Measurements from ENCODE around the gene NTM.

Gene NTM

DNA sequence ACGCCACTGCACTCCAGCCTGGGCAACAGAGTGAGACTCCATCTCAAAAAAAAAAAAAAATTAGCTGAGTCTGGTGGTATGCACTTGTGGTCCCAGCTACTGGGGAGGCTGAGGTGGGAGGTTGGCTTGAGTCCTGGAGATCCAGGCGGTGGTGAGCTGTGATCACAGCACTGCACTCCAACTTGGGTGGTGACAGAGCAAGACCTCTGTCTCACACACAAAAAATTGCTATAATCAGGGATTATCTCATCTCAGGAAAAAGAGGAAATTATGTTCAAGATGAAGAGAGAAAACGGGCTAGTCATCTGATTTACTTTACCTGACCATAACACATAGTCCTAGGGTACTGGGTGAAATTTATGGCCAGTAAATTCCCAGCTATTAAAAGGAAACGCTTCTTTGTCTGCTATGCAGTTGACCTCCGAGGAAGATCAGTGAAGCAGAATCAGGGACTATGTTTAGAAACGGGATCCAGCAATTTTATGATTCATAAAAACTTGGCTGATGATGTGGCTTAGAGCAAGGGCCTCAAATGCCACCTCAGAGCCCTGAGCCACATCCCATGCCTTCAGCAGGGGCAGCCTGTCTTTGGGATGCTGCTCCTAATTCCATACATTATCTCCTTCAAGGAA lies 386.2 kb downstream of the NTM start:
- DNase-seq: no peak

DNA sequence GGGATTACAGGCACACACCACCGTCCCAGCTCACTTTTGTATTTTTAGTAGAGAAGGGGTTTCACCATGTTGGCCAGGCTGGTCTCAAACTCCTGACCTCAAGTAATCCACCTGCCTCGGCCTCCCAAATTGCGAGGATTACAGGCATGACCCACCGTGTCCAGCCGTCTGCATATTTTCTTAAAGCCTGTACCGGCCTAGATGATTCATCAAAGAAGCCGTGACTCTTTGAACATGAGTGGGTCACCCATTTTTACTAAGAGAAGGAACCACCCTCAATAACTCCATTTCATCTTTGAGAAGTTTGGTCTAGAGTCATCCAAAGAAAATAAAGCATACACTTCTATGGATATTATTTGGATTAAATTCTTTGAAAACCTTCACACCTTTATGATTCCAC lies 388.3 kb downstream of the NTM start:
- DNase-seq: no peak

DNA sequence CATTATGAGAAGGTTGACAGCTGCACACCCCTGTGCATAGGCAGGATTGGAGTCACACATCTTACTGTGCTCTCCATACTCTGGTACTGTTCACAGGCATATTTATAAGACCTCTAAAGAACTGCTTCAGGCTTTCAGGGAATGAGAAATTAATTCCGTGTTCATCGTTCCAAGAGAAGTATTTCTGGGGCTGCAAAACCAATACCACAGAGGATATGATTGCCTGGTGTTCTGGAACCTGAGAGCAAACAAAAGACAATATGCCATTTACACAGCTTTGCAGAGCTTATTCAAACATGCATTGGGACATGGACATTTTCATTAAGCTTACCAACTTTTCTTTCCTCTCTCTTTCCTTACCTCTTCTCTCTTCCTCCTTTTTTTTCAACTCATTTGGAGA lies 388.7 kb downstream of the NTM start:
- no peak for DNase-seq

DNA sequence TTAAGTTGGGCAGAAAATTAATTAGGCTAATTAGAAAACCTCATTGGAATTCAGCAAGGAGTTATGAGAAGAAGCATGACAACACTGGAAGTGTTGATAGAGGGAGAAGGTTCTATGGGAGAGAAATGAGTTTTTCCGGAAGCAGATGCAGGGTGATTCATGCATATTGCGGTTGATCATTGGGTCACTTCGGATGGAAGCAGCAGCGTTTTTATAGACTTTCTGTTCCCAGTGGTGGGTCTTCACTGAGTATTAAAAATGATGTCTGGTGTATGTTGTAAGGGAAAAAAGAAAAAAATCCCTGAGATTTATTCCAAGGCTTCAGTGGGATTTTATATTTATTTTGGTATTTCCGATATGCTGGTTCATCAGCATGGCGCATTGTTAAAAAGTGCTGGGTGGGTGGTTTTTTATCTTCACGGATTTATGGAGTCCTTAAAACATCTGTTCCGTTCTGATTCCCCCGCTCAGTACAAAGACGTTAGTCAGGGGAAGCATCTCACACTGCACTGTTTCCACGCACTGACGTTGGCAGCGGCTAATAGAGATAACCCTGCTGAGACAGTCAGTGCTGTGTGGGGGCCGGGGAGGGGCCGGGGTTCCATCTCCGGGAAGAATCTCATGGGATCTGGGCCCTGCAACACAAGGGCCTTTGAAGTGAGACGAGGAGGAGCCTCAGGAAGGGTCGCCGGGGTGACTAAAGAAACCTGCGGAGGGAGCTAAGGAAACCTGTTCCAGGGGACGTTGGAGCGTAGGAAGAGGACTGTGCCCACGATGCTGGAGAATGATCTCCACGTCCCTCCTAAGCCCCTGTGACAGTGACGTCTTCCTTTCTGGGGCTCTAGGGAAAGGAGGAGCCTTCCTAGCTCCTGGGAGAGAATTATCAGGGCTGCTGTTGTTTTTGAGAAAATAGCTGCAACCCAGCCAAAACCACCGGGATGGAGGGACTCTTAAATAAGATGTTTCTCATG lies 390.0 kb downstream of the NTM start:
- no peak for DNase-seq

DNA sequence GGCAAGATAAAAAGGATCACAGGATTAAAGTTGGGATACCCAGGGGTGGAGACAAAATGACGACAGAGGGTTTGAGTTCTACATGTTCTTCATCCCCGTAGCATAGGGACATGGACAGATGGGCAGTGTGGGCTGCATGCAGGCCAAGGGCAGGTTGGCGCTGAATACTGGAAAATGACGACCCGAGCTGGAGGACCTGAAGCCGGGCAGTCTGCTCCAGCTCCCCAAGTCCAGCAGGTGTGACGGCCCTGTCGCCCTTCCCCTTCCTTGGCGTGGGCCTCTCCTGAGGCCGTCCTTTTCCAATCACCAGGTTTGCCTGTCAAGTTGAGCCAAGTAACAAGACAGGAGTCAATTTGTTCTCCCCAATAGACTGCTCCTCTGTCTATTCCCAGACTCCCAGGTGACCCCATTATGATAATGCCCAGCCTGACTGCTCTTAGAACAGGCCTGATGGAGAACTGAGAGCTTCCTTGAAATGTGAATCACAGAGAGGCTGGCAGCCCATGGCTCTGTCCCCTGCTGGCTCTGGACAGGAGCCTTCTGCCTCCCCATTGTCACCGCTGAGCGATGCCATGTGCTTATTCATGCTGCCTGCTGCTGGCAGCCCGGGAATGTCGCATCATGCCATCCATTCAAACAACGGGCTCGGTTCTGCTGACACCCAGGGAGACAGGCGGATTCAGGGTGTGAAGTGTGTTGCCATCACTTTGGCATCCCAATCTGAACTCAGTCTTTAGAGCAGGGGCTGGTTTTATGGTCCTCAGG lies 392.1 kb downstream of the NTM start:
- DNase-seq: no peak

DNA sequence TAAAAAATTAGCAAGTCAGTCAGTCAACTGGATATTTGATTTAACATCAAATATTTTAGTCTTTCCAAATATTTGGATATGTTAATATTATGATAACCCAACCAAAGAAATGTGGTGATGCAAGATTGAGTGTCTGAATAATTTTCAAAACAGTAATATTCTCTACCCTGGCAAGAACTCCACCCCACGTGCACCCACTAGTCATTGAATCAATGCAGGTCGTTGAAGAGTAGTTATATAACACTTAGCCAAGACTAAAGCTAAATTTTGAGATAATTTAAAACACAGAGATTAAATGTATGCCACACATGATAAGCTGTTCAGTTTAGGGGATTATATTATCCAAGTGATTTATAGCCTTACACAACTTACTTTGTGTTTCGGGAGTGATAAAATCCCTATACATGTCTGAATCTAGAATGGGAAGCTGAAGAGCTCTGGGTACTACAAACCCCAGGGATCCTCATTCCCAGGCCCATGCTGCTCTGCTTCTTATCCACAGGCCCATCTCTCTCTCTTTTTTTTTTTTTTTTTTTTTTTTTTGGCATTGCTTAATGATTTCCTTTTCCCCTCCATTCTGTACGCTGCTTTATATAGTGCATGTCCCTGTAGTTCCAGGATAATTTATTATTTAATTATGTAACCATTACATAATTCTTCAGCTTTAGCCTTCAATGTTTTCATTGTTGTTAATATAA lies 392.9 kb downstream of the NTM start:
- no peak for DNase-seq

DNA sequence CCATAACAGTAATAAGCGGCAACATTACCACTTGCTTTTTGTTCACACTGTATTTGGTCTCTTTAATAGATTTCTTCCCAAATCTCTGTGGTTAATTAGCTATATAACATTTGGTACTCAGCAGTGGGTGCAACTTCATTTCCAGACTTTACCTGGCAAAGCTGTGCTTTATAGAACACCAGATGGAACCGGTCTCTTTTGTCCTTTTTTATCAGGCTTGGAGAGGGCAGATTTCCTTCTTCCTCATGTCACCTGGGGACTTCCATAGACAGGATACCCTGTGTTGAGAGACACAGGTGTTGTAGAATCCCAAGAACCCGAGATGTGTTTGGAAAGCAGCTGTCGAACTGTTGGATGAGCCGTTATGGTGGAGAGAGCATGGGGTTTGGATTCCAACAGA lies 393.7 kb downstream of the NTM start:
- no peak for DNase-seq

DNA sequence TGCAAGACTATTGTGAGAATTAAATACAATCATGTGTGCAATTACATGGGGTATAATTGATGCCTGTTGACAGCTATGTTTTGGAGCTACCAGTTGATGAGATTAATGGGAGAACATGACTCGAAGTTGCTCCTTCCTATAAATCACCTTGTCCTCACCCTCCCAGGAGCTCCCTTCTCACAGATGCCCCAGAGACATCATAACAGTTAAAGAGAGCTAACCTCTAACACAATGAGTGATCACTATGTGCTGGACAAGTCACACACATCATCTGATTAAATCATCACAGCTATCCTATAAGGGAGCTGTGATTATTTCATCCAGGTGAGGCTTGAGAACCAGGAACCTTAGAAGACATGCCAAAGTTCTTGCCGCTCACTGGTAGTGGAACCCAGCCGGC lies 394.2 kb downstream of the NTM start:
- DNase-seq: no peak

DNA sequence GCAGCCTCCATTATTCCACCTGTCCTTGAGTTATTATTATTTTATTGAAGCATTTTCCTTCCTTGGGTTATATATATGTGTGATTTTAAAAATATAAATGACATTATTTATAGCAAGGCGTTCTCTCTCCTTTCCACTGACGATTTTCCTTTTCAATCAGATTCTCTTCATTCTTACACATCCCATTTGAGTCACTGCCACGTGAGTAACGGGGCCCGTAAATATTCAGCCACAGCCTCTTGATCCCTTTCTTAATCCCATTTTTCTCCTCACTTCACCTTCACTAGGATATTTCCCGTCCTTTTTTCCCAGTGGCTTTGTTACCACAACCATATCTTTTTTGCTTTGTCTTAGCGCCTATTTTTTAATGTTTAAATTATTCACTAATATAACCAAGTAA lies 396.2 kb downstream of the NTM start:
- DNase-seq: no peak

DNA sequence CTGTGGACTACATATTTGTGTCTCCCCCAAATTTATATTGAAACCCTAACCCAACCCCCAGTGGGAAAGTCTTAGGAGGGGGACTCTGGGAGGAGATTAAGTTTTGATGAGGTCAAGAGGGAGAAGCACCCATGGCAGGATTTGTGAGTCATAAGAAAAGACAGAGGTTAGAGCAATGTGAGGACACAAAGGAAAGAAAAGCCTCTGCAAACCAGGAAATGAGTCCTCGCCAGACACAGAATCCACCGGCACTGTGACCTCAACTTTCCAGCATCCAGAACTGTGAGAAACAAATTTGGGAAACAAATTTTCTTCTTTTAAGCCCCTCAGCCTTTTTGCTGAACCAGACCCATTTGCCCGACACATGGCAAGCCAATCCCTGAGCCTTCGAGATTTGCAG lies 397.0 kb downstream of the NTM start:
- DNase-seq: no peak

DNA sequence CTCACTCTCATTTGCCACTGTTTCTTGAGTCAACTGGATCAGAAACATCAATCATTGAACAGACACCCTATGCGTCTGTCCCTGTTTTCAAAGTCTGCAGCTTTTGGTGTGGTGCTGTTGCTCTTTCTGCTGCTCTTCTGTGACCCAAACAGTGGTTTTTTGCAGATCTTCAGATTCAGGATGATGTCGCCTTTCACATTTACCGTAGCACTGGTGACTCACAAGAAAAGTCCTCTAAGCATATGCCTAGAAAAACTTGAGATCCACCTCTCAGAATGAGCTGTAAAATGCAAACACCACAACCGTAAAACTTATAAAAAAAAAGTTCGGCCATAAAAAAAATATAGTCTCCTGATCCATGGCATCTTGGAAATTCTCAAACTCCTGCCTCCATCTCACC lies 400.4 kb downstream of the NTM start:
- DNase-seq: no peak

DNA sequence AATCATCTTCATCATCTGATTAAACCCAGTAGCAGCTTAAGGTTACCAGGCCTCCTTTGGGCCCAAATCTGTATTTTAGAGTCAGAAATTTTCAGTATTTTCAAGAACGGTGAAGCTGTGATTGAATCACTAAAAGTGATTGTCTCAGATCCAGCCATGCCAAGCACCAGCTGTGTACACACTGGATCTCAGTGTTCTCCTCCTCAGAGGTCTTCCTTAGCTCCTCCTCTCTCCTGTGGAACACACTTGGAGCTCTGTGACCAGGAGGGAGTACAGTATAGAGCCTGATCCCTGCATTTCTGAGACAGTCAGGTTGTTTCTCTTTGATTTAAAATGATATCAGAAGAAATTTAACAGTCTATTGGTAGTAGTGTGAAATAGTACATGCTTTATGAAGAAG lies 401.1 kb downstream of the NTM start:
- DNase-seq: no peak

DNA sequence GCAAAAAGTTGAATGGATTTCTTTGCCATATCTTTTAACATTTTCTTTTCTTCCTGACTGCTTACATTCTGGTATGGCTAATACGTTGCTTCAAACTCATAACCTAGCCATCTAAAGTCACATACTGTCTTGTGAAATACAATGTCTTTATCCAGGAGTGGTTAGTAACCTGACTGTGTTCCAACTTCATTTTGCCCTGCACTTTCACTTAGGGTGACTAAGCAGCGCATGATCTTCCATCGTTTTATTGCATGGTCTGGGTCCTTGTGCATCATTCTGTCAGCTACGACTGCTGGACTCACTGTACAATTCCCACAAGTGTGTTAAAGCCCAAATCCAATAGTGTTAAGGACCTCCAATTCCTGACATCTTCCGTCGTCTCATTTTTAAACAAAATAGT lies 403.2 kb downstream of the NTM start:
- DNase-seq: no peak

DNA sequence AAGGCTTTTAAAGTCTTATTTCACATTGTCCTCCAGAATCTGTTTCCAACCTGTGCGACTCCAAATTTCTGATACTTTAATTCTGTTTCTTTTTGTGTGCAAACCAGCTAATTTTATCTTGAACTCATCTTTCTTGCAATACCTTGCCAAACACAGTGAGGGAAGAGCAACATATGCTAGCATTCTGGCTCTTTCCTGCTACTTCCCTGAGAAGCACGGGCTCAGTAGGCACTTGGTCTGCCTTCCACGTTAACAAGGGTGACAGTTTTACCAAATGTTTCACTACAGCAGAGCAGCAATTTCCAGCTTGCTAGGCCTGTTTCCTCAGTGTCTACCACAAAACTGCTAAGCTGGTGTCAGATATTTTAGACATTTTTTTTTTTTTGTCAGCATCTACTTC lies 405.8 kb downstream of the NTM start:
- DNase-seq: no peak

DNA sequence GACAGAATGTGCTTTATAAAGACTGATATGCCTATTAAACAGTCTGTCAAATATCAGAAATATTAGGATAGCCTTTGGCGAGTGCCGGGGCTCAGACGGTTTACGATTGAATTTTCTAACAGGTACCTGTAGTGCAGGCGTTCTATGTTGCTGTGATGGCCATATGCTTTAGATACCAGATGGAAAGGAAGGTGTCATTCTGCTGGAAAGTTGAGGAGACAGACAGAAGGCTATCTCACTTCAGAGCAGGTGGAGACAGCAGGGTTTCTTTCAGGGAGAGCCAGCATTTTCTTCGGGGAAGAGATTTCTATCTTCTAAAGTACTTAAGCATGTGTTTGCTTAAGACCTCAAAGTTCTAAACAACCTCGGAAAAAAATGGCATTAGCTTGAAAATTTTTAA lies 415.4 kb downstream of the NTM start:
- no peak for DNase-seq

DNA sequence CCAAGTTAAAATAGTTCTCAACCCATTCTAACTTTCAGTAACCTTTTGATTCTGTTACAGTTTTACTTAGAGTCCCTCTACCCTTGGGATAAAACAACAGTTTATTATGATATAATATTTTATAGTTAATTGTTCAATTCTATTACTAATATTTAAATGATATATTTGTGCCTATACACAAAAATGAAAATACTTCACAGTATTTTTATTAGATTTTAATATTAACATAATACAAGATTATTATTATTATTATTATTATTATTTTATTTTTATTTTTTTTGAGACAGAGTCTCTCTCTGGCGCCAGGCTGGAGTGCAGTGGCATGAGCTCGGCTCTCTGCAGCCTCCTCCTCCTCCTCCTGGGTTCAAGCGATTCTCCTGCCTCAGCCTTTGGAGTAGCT lies 416.7 kb downstream of the NTM start:
- no peak for DNase-seq

DNA sequence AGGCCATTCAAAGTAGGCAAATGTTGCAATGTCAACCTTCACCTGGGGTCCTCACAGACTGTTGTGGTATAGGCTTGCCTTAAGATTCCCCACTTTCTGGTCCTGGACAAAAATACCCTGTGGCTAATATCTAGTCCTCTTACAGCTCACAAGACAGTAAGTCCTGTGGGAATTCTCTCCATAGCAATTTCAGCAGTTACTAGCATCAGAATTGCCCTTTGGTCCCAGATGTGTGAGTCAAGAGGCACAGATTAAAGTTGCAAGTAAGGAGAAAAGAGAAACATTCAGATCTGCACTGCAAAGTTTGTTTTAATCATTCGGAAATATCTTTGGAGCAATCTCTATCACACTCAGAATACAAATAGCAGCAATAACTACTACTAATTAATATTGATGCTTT lies 420.2 kb downstream of the NTM start:
- DNase-seq: no peak

DNA sequence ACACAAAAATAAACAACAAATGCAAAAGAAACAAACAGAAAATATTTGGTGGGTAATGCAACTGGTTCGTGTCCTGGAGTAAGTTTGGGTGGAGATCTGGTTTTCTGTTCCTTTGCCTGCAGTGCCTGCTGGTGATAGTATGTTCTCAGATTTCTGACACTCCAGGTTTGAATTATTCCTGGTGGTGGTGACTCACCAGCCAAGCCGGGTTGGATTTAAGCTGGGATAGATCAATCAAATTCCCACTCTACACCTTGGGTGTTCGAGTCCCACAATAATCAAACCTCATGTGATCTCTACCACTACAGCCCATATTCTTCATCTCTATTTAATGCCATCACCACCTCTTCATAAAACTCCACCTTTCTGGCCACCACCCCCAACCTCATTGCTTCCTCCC lies 421.8 kb downstream of the NTM start:
- no peak for DNase-seq

DNA sequence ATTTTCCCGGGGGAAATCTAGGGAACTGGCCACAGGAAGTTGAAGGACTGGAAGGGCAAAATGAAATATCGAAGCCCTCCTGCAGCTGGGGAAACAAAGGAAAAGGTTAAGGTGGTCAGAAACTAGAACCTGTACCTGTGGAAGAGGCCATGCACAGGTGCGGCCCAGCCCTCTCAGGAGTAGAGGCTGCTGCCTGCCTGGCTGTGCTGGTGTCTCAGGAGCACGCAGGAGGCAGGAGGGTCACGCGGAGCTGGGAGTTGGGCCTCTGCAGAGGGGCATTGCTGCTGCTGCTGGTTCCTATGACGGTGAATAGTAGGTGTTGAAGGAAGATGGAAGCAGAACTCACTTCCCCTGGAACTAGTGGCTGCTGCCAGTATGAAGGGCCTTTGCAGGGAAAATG lies 425.7 kb downstream of the NTM start:
- DNase-seq: no peak

DNA sequence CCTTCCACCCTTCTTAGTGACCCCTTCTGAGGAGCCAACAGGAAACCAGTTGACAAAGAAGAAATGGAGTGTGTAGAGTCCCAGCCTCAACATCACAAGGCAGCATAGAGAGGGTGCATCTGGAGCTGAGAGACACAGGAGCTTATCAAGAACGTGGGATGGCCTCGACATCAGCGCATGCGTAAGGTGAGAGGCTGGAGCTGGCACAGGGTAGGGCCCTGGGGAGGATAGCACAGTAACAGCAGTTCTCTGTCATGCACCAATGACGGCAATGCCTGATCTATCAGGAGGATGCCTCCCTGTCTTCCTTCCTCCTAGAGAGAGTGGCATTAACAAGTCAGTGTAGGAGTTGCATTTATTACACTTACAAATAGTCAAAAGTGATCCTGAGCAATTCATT lies 426.1 kb downstream of the NTM start:
- DNase-seq: no peak

DNA sequence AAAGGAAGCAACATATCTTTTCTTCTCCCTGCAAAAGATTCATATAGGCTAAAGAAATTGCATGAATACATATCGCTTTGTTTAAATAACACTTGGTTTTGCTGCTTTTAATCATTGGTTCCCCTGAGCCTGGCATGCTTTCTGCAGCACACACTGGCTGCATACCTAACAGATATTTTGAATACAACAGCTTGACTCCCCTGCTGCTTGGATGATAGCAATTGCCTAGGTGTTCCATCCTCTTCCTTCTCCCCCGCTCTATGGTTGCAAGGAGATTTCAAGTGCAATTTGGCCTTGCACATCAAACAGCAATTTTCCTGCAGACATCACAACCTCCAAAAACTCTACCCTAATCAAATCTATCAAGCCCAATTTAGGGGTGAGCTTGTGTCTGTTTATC lies 430.0 kb downstream of the NTM start:
- no peak for DNase-seq

DNA sequence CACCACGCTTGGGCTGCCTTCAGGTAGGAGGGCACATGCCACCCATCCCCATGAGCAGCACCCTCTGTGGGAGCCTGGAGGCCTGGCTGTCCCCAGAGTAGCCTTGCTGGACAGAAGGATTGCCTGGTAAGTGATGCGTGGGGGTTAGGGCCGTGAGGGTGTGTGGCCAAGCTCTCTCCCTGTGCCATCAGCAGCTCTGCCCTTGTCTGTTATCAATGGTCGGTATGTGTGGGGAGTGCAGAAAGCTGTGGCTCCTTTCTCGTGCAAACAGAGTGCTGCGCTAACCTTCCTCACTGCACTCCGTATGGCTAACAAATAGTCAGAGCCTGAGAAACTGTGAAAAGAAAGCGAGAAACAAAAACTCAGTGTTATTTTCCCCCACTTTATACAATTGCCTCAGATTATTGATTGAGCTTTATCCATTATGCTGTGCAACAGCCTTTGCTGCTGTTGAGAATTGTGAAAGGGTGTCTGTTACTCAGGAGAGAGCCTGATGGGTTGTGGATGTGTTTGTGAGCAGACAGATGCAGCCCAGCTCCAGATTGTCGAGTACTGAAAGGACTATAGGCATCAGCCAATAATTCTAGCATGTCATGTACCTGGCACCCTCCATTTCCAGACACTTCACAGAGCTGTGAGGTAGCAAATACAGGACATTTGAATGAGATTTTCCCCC lies 432.2 kb downstream of the NTM start:
- no peak for DNase-seq

DNA sequence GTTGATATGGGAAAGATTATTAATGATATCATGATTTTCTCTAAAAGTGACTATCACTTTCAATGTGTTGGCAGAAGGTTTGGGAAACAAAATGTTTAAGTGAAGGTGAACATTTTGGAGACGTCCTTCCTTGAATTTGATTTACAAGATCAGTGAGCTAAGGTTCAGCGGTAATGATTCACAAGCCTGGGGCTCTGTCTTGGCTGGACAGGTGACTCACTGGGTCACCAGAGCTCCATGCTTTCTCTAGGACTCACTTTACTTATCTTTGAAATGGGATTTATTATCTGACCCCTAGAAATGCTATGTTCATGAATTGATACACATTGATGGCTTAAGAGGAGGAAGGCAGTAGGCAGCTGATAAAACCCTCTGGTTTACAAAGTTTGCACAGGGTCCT lies 437.5 kb downstream of the NTM start:
- no peak for DNase-seq

Measured in activated CD4-positive, alpha-beta T cell treated with anti-CD3 and anti-CD28 coated beads, Interleukin-10, Interleukin-2, amounts not matched to agents 100 ng/mL and 50 ng/mL, durations not matched to agents 16 hours and 8 hours (primary cell).